Hepatocyte (in vitro differentiated cells): ENCODE results near the gene OR2B6. TPM values are rescaled to one million over a fixed set of nuclear protein-coding genes. Genes with fewer than 3 reads are reported as not detected.

ENCODE experiments used
- DNase-seq: peaks from one replicate; pipeline ENCODE4 v3.0.0-alpha.2; 2016; ENCODE audit warnings: low spot score
- H2AFZ ChIP-seq: fragments of 200-600 bp; sonication (generic); 2 replicates; pipeline ENCODE4 v1.6.0; 2016; ENCODE audit warnings: antibody characterized with exemption, mild to moderate bottlenecking
- H3K27ac ChIP-seq: fragments of 200-600 bp; sonication (generic); 2 replicates; pipeline ENCODE4 v1.5.1; 2016; ENCODE audit warnings: mild to moderate bottlenecking
- H3K27me3 ChIP-seq: fragments of 200-600 bp; sonication (generic); 2 replicates; pipeline ENCODE4 v1.6.1; 2016
- H3K36me3 ChIP-seq: fragments of 200-600 bp; sonication (generic); replicated peaks from 2 replicates; pipeline ENCODE4 v1.5.1; 2016; ENCODE audit warnings: low read depth; ENCODE audit not compliant: insufficient read depth
- H3K4me1 ChIP-seq: fragments of 200-600 bp; sonication (generic); 2 replicates; pipeline ENCODE4 v1.5.1; 2016; ENCODE audit warnings: mild to moderate bottlenecking, moderate library complexity; ENCODE audit not compliant: insufficient read depth
- H3K4me2 ChIP-seq: fragments of 200-600 bp; sonication (generic); 2 replicates; pipeline ENCODE4 v1.6.0; 2016
- H3K4me3 ChIP-seq: fragments of 200-600 bp; sonication (generic); 2 replicates; pipeline ENCODE4 v1.5.1; 2016; ENCODE audit warnings: mild to moderate bottlenecking
- H3K79me2 ChIP-seq: fragments of 200-600 bp; sonication (generic); 2 replicates; pipeline ENCODE4 v1.6.0; 2017; ENCODE audit warnings: mild to moderate bottlenecking
- H3K9me2 ChIP-seq: fragments of 200-600 bp; sonication (generic); replicated peaks from 2 replicates; pipeline ENCODE4 v1.6.0; 2017; ENCODE audit warnings: mild to moderate bottlenecking; ENCODE audit not compliant: insufficient read depth
- H3K9me3 ChIP-seq: fragments of 200-600 bp; sonication (generic); 2 replicates; pipeline ENCODE4 v1.5.1; 2016; ENCODE audit warnings: low read depth, mild to moderate bottlenecking
- H4K20me1 ChIP-seq: fragments of 200-600 bp; sonication (generic); 2 replicates; pipeline ENCODE4 v1.6.0; 2016; ENCODE audit warnings: mild to moderate bottlenecking; ENCODE audit not compliant: insufficient read depth, poor library complexity, severe bottlenecking
- EZH2 ChIP-seq: fragments of 200-600 bp; sonication (generic); IDR thresholded peaks from 2 replicates; pipeline ENCODE4 v1.6.1; 2016; ENCODE audit warnings: antibody characterized with exemption, mild to moderate bottlenecking, borderline replicate concordance
- EZH2phosphoT487 ChIP-seq: fragments of 200-600 bp; sonication (generic); IDR thresholded peaks from one replicate; pipeline ENCODE4 v1.6.1; 2018; ENCODE audit warnings: antibody characterized with exemption, mild to moderate bottlenecking, low read depth, moderate library complexity; ENCODE audit not compliant: unreplicated experiment, severe bottlenecking
- WGBS: methylation state at CpG from one replicate; pipeline ENCODE4 v1.1.6; 2016; ENCODE audit warnings: low lambda C conversion rate; ENCODE audit errors: missing lambda C conversion rate; 5-methylcytosine and 5-hydroxymethylcytosine counted together
- polyA plus RNA-seq: library from polyadenylated mRNA; unstranded; fragments of >200 nt; fragmentation: Nextera tagmentation; extraction: Ambion mirVana; gene quantifications from 2 replicates; pipeline ENCODE4 v1.2.1, GENCODE V29; 2016
- total RNA-seq: library from RNA; depleted of rRNA; stranded (reverse); fragments of >200 nt; gene quantifications from 2 replicates; pipeline ENCODE4 v1.2.3, GENCODE V29; 2014
- TF ChIP-seq, protein P1 (sequence below): fragments of 200-600 bp; sonication (generic); IDR thresholded peaks from 2 replicates; pipeline ENCODE4 v1.5.1; 2016; ENCODE audit warnings: antibody characterized with exemption, mild to moderate bottlenecking; ENCODE audit not compliant: poor library complexity

Gene OR2B6
- total and polyA plus RNA-seq, 2 experiments from 2014 or later: not detected

GRCh38 chr6:27948237-27948636 lies 8.8 kb upstream of the OR2B6 start:
- TF ChIP-seq EZH2phosphoT487 (no peak), EZH2 (no peak)
- TF ChIP-seq, protein P1, sequence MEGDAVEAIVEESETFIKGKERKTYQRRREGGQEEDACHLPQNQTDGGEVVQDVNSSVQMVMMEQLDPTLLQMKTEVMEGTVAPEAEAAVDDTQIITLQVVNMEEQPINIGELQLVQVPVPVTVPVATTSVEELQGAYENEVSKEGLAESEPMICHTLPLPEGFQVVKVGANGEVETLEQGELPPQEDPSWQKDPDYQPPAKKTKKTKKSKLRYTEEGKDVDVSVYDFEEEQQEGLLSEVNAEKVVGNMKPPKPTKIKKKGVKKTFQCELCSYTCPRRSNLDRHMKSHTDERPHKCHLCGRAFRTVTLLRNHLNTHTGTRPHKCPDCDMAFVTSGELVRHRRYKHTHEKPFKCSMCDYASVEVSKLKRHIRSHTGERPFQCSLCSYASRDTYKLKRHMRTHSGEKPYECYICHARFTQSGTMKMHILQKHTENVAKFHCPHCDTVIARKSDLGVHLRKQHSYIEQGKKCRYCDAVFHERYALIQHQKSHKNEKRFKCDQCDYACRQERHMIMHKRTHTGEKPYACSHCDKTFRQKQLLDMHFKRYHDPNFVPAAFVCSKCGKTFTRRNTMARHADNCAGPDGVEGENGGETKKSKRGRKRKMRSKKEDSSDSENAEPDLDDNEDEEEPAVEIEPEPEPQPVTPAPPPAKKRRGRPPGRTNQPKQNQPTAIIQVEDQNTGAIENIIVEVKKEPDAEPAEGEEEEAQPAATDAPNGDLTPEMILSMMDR: no peak
- Histone ChIP-seq H3K9me2 (no peaks in the 10 kb centered on the region), H3K9me3 (no peaks in the 10 kb centered on the region), H3K4me2 (no peak overlapping the region), H2AFZ (no peak overlapping the region), H4K20me1 (no peaks in the 10 kb centered on the region), H3K36me3 (no peaks in the 10 kb centered on the region), H3K4me1 (no peaks in the 10 kb centered on the region), H3K79me2 (no peaks in the 10 kb centered on the region), H3K27me3 (peaks cover 5% of the 10 kb centered on the region), H3K27ac (no peak overlapping the region), H3K4me3 (no peak overlapping the region)
- WGBS: 90% methylated on average over 1 of the region's 1 CpG
- DNase-seq: no peak

DNA sequence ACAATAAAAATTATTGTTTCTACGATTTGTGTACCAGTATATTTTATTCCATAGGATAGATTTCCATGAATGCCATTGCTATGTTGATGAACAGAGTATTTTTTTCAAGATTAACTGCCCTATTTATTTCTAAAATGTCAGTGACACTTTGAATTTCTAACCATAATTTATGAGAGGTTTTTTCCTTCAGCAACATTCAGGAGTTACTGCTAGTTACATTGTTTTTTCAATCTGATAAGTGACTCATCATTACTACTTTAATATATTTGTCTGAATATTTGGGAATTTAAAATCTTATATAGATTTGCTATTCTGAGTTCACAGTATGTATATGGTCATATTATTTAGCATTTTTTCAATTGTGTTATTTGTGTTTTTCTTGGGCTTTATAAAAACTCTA lies 6.0 kb upstream of the OR2B6 start:
- Histone ChIP-seq H3K27ac (no peak overlapping the region), H3K9me3 (no peaks in the 10 kb centered on the region), H4K20me1 (no peaks in the 10 kb centered on the region), H3K4me3 (no peak overlapping the region), H3K4me1 (no peaks in the 10 kb centered on the region), H3K9me2 (no peaks in the 10 kb centered on the region), H2AFZ (no peak overlapping the region), H3K27me3 (peaks cover 8% of the 10 kb centered on the region), H3K4me2 (no peak overlapping the region), H3K36me3 (no peaks in the 10 kb centered on the region), H3K79me2 (no peaks in the 10 kb centered on the region)
- WGBS: 72% methylated on average over 1 of the region's 1 CpG
- TF ChIP-seq EZH2 (no peak), EZH2phosphoT487 (no peak)
- TF ChIP-seq, protein P1: no peak
- DNase-seq: no peak

GRCh38 chr6:27957516-27957915 lies 475 bp downstream of the OR2B6 start:
- TF ChIP-seq, protein P1: no peak
- no peak for TF ChIP-seq EZH2phosphoT487
- TF ChIP-seq EZH2: no peak
- Histone ChIP-seq H3K4me2 (no peak overlapping the region), H3K27me3 (peaks cover 11% of the 10 kb centered on the region), H3K27ac (no peak overlapping the region), H2AFZ (no peak overlapping the region), H3K9me2 (no peaks in the 10 kb centered on the region), H3K36me3 (no peaks in the 10 kb centered on the region), H3K4me3 (no peak overlapping the region), H3K79me2 (no peaks in the 10 kb centered on the region), H4K20me1 (no peaks in the 10 kb centered on the region), H3K4me1 (no peaks in the 10 kb centered on the region), H3K9me3 (no peaks in the 10 kb centered on the region)
- 95% methylated on average over 4 of the region's 4 CpGs for WGBS
- no peak for DNase-seq

DNA sequence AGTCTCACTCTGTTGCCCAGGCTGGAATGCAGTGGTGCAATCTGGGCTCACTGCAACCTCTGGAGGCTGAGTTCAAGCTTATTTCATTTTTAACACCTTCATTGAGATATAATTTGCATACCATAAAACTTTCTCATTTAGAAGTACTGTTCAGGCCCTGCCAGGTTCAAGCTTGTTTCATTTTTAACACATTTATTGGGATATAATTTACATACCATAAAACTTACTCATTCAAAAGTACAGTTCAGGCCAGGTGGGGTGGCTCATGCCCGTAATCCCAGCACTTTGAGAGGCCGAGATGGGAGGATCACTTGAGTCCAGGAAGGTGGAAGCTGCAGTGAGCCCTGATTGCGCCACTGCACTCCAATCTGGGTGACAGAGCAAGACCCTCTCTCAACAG lies 5.5 kb downstream of the OR2B6 start:
- no peak for DNase-seq
- no peak overlapping the region for H2AFZ ChIP-seq
- no peaks in the 10 kb centered on the region for H3K9me2 ChIP-seq
- H3K36me3 ChIP-seq: no peaks in the 10 kb centered on the region
- no peak overlapping the region for H3K4me2 ChIP-seq
- no peak overlapping the region for H3K27ac ChIP-seq
- H3K79me2 ChIP-seq: no peaks in the 10 kb centered on the region
- H3K27me3 ChIP-seq: no peaks in the 10 kb centered on the region
- no peak overlapping the region for H3K4me3 ChIP-seq
- H3K9me3 ChIP-seq: no peaks in the 10 kb centered on the region
- H4K20me1 ChIP-seq: no peaks in the 10 kb centered on the region
- no peaks in the 10 kb centered on the region for H3K4me1 ChIP-seq
- 87% methylated on average over 3 of the region's 3 CpGs for WGBS
- no peak for TF ChIP-seq EZH2phosphoT487
- TF ChIP-seq, protein P1: no peak
- no peak for TF ChIP-seq EZH2
